ENCODE data around the gene DYSF. TPM values are rescaled to one million over a fixed set of nuclear protein-coding genes. Genes with fewer than 3 reads are reported as not detected.
A peak's percentile ranks its signal among the peaks of the same experiment; 100 is the strongest.

The DYSF gene
- total and polyA plus RNA-seq, 5 donors = 36.7 to 49.4 (median 42.1) TPM

GRCh38 chr2:71561441-71562267 is 108.3 kb downstream of the DYSF start:
- Histone ChIP-seq H3K9me3 (ENCODE audit: control insufficient read depth, low read length) (no peaks in the 10 kb centered on the region), H3K4me1 (ENCODE audit: control insufficient read depth, insufficient read depth, low read length) (no peaks in the 10 kb centered on the region), H3K4me3 (ENCODE audit: low read length) (no peak overlapping the region), H3K27me3 (ENCODE audit: control insufficient read depth, insufficient read depth) (no peaks in the 10 kb centered on the region), H3K27ac (ENCODE audit: low read length) (no peak overlapping the region)
- intact Hi-C loops (cut with DNase I) = no loop called here
- 93% methylated on average over 15 of the region's 15 CpGs for WGBS
- DNase-seq (peak in 1 of 3 donors; percentile 28), ATAC-seq (no peak)

- intact Hi-C loops (cut with DNase I) = no loop called here
- DNase-seq (peak in 1 of 3 donors; percentile 19), ATAC-seq (no peak)
Observed at GRCh38 chr2:71562518-71562917, 109.2 kb downstream of the DYSF start.

GRCh38 chr2:71563872-71564271 is 110.5 kb downstream of the DYSF start:
- Histone ChIP-seq H3K9me3 (ENCODE audit: control insufficient read depth, low read length) (no peaks in the 10 kb centered on the region), H3K27ac (ENCODE audit: low read length) (no peak overlapping the region), H3K4me3 (ENCODE audit: low read length) (no peak overlapping the region), H3K4me1 (ENCODE audit: control insufficient read depth, insufficient read depth, low read length) (no peaks in the 10 kb centered on the region), H3K27me3 (ENCODE audit: control insufficient read depth, insufficient read depth) (no peaks in the 10 kb centered on the region)
- intact Hi-C loops (cut with DNase I) = no loop called here
- ATAC-seq = peak in 1 of 2 donors; percentile 17
- 92% methylated on average over 11 of the region's 11 CpGs for WGBS
- DNase-seq = peak in 1 of 3 donors; percentile 46

More at GRCh38 chr2:71562518-71562917, 109.2 kb downstream of the DYSF start:
- 79% methylated on average over 7 of the region's 7 CpGs for WGBS
- Histone ChIP-seq H3K27ac (ENCODE audit: low read length) (no peak overlapping the region), H3K9me3 (ENCODE audit: control insufficient read depth, low read length) (no peaks in the 10 kb centered on the region), H3K27me3 (ENCODE audit: control insufficient read depth, insufficient read depth) (no peaks in the 10 kb centered on the region), H3K4me1 (ENCODE audit: control insufficient read depth, insufficient read depth, low read length) (no peaks in the 10 kb centered on the region), H3K4me3 (ENCODE audit: low read length) (no peak overlapping the region)

GRCh38 chr2:71564361-71564760 is 111.0 kb downstream of the DYSF start:
- DNase-seq (peak in 1 of 3 donors; percentile 29), ATAC-seq (no peak)
- intact Hi-C loops (cut with DNase I) = no loop called here
- Histone ChIP-seq H3K27me3 (ENCODE audit: control insufficient read depth, insufficient read depth) (no peaks in the 10 kb centered on the region), H3K4me1 (ENCODE audit: control insufficient read depth, insufficient read depth, low read length) (no peaks in the 10 kb centered on the region), H3K27ac (ENCODE audit: low read length) (no peak overlapping the region), H3K9me3 (ENCODE audit: control insufficient read depth, low read length) (no peaks in the 10 kb centered on the region), H3K4me3 (ENCODE audit: low read length) (no peak overlapping the region)
- 95% methylated on average over 5 of the region's 5 CpGs for WGBS

- intact Hi-C loops (cut with DNase I) = no loop called here
- ATAC-seq (no peak), DNase-seq (no peak)
- no peaks in the 10 kb centered on the region for H3K4me1 ChIP-seq (ENCODE audit: control insufficient read depth, insufficient read depth, low read length)
- H3K27me3 ChIP-seq (ENCODE audit: control insufficient read depth, insufficient read depth) = no peaks in the 10 kb centered on the region
- no peak overlapping the region for H3K27ac ChIP-seq (ENCODE audit: low read length)
- no peak overlapping the region for H3K4me3 ChIP-seq (ENCODE audit: low read length)
- 90% methylated on average over 7 of the region's 7 CpGs for WGBS
- H3K9me3 ChIP-seq (ENCODE audit: control insufficient read depth, low read length) = no peaks in the 10 kb centered on the region
Observed at GRCh38 chr2:71564790-71565189, 111.4 kb downstream of the DYSF start.

- 66% methylated on average over 9 of the region's 9 CpGs for WGBS
- Histone ChIP-seq H3K27me3 (ENCODE audit: control insufficient read depth, insufficient read depth) (no peaks in the 10 kb centered on the region), H3K4me3 (ENCODE audit: low read length) (no peak overlapping the region), H3K9me3 (ENCODE audit: control insufficient read depth, low read length) (no peaks in the 10 kb centered on the region), H3K4me1 (ENCODE audit: control insufficient read depth, insufficient read depth, low read length) (no peaks in the 10 kb centered on the region), H3K27ac (ENCODE audit: low read length) (no peak overlapping the region)
- ATAC-seq (no peak), DNase-seq (no peak)
- intact Hi-C loops (cut with DNase I) = no loop called here
Observed at GRCh38 chr2:71566372-71566771, 113.0 kb downstream of the DYSF start.

GRCh38 chr2:71567625-71568024 is 114.3 kb downstream of the DYSF start:
- Histone ChIP-seq H3K9me3 (ENCODE audit: control insufficient read depth, low read length) (no peaks in the 10 kb centered on the region), H3K27ac (ENCODE audit: low read length) (no peak overlapping the region), H3K4me1 (ENCODE audit: control insufficient read depth, insufficient read depth, low read length) (no peaks in the 10 kb centered on the region), H3K27me3 (ENCODE audit: control insufficient read depth, insufficient read depth) (no peaks in the 10 kb centered on the region), H3K4me3 (ENCODE audit: low read length) (no peak overlapping the region)
- WGBS = 95% methylated on average over 9 of the region's 9 CpGs
- DNase-seq (no peak), ATAC-seq (no peak)
- intact Hi-C loops (cut with DNase I) = no loop called here

- intact Hi-C loops (cut with DNase I) = no loop called here
- no peaks in the 10 kb centered on the region for H3K9me3 ChIP-seq (ENCODE audit: control insufficient read depth, low read length)
- DNase-seq (peak in 1 of 3 donors; percentile 54), ATAC-seq (no peak)
- no peak overlapping the region for H3K4me3 ChIP-seq (ENCODE audit: low read length)
- H3K27ac ChIP-seq (ENCODE audit: low read length) = no peak overlapping the region
- H3K4me1 ChIP-seq (ENCODE audit: control insufficient read depth, insufficient read depth, low read length) = no peaks in the 10 kb centered on the region
- 88% methylated on average over 14 of the region's 14 CpGs for WGBS
- H3K27me3 ChIP-seq (ENCODE audit: control insufficient read depth, insufficient read depth) = no peaks in the 10 kb centered on the region
Observed at GRCh38 chr2:71568103-71568502, 114.7 kb downstream of the DYSF start.

GRCh38 chr2:71570511-71570910 is 117.2 kb downstream of the DYSF start:
- Histone ChIP-seq H3K27ac (ENCODE audit: low read length) (no peak overlapping the region), H3K27me3 (ENCODE audit: control insufficient read depth, insufficient read depth) (no peaks in the 10 kb centered on the region), H3K9me3 (ENCODE audit: control insufficient read depth, low read length) (no peaks in the 10 kb centered on the region), H3K4me3 (ENCODE audit: low read length) (no peak overlapping the region), H3K4me1 (ENCODE audit: control insufficient read depth, insufficient read depth, low read length) (peaks cover 6% of the 10 kb centered on the region)
- intact Hi-C loops (cut with DNase I) = no loop called here
- WGBS = 98% methylated on average over 10 of the region's 10 CpGs
- DNase-seq = no peak
- no peak for ATAC-seq

- intact Hi-C loops (cut with DNase I) = no loop called here
- 93% methylated on average over 2 of the region's 2 CpGs for WGBS
- Histone ChIP-seq H3K27ac (ENCODE audit: low read length) (no peak overlapping the region), H3K27me3 (ENCODE audit: control insufficient read depth, insufficient read depth) (no peaks in the 10 kb centered on the region), H3K4me3 (ENCODE audit: low read length) (no peak overlapping the region), H3K9me3 (ENCODE audit: control insufficient read depth, low read length) (no peaks in the 10 kb centered on the region), H3K4me1 (ENCODE audit: control insufficient read depth, insufficient read depth, low read length) (peaks cover 9% of the 10 kb centered on the region)
- DNase-seq = no peak
- no peak for ATAC-seq
Observed at GRCh38 chr2:71570951-71571460, 117.6 kb downstream of the DYSF start.

- peaks cover 9% of the 10 kb centered on the region for H3K4me1 ChIP-seq (ENCODE audit: control insufficient read depth, insufficient read depth, low read length)
- intact Hi-C loops (cut with DNase I) = no loop called here
- H3K27me3 ChIP-seq (ENCODE audit: control insufficient read depth, insufficient read depth) = no peaks in the 10 kb centered on the region
- H3K27ac ChIP-seq (ENCODE audit: low read length) = no peak overlapping the region
- H3K9me3 ChIP-seq (ENCODE audit: control insufficient read depth, low read length) = no peaks in the 10 kb centered on the region
- DNase-seq (no peak), ATAC-seq (no peak)
- WGBS = 95% methylated on average over 1 of the region's 1 CpG
- no peak overlapping the region for H3K4me3 ChIP-seq (ENCODE audit: low read length)
Observed at GRCh38 chr2:71571945-71572344, 118.6 kb downstream of the DYSF start.

Measured in right cardiac atrium (tissue), 5 donors.